Endothelial cell of umbilical vein (primary cell): Measurements from ENCODE around the gene SPPL2B. TPM values are rescaled to one million over a fixed set of nuclear protein-coding genes. Genes with fewer than 3 reads are reported as not detected.

Experiments used
- BruUV-seq: library from RNA; stranded (reverse); fragments of 400-500 nt; replicated peaks from 2 replicates; lab custom pipeline; 2021; lab: Mats Ljungman, UMichigan
- CTCF ChIA-PET: fragments of 300-600, 350-600 bp; sonication (Branson Sonifier 250); formaldehyde crosslinking; loops from one replicate; lab custom pipeline; 2021; ENCODE audit warnings: antibody characterized with exemption, inconsistent platforms; lab: Charles Lee
- POLR2A ChIA-PET: fragments of 300-600, 350-600 bp; sonication (Branson Sonifier 250); formaldehyde crosslinking; loops from one replicate; lab custom pipeline; 2021; ENCODE audit warnings: antibody characterized with exemption, inconsistent platforms; lab: Charles Lee
- DNase-seq: peaks from one replicate; pipeline ENCODE4 v3.0.0-alpha.2; 2011; ENCODE audit warnings: low read depth, low spot score
- FAIRE-seq: peaks from 2 replicates; lab custom pipeline; 2011; peaks lifted over from hg19 to GRCh38; lab: Jason Lieb, UNC
- H2AFZ ChIP-seq: 2 replicates; pipeline ENCODE4 v1.6.0; 2012; ENCODE audit warnings: low read depth, low read length, control low read depth, inconsistent platforms
- H3K27ac ChIP-seq: 2 replicates; pipeline ENCODE4 v1.5.1; 2011; ENCODE audit warnings: low read depth, mild to moderate bottlenecking, control low read depth, low read length, moderate library complexity; ENCODE audit not compliant: insufficient read depth
- H3K27me3 ChIP-seq, 2 experiments: 2 replicates each; pipeline versions ENCODE4 v1.6.0 to v1.6.1; 2011; ENCODE audit warnings: low read length in 2 of 2, mixed read lengths in 1 of 2; ENCODE audit not compliant: control insufficient read depth in 2 of 2, insufficient read depth in 2 of 2
- H3K36me3 ChIP-seq, 2 experiments: 2 replicates in 1 of 2; 3 replicates in 1 of 2; pipeline ENCODE4 v1.5.1; 2011; ENCODE audit warnings: low read length in 2 of 2, mild to moderate bottlenecking in 1 of 2, moderate library complexity in 1 of 2; ENCODE audit not compliant: control insufficient read depth in 2 of 2, insufficient read depth in 2 of 2; ENCODE audit errors: extremely low read depth in 1 of 2
- H3K4me1 ChIP-seq: 3 replicates; pipeline ENCODE4 v1.5.1; 2011; ENCODE audit warnings: mild to moderate bottlenecking, low read length; ENCODE audit not compliant: control insufficient read depth, insufficient read depth; ENCODE audit errors: extremely low read depth
- H3K4me2 ChIP-seq: 2 replicates; pipeline ENCODE4 v1.6.1; 2011; ENCODE audit warnings: low read length, control low read depth, mixed read lengths; ENCODE audit not compliant: insufficient read depth
- H3K4me3 ChIP-seq, 3 experiments: fragments of 200-600 bp in 1 of 3; sonication (generic), shearing (Covaris generic) in 1 of 3; replicated peaks in 1 of 3; 2 replicates each; pipeline ENCODE4 v1.5.1; 2011 to 2016; ENCODE audit warnings: control low read depth in 3 of 3, low read length in 3 of 3, mild to moderate bottlenecking in 2 of 3, inconsistent platforms in 1 of 3, low read depth in 1 of 3, moderate library complexity in 1 of 3; ENCODE audit not compliant: insufficient read depth in 1 of 3
- H3K79me2 ChIP-seq: 2 replicates; pipeline ENCODE4 v1.6.0; 2012; ENCODE audit warnings: low read length, inconsistent platforms; ENCODE audit not compliant: control insufficient read depth, insufficient read depth
- H3K9ac ChIP-seq: replicated peaks from 2 replicates; pipeline ENCODE3; 2011; ENCODE audit warnings: low read length, control low read depth; ENCODE audit not compliant: insufficient read depth; ENCODE audit errors: extremely low read depth
- H3K9me1 ChIP-seq: replicated peaks from 3 replicates; pipeline ENCODE4 v1.6.0; 2011; ENCODE audit warnings: mild to moderate bottlenecking, low read length; ENCODE audit not compliant: control insufficient read depth, insufficient read depth; ENCODE audit errors: extremely low read depth
- H3K9me3 ChIP-seq: replicated peaks from 2 replicates; pipeline ENCODE4 v1.5.1; 2012; ENCODE audit warnings: low read length, inconsistent platforms; ENCODE audit not compliant: control insufficient read depth, insufficient read depth
- H4K20me1 ChIP-seq: replicated peaks from 2 replicates; pipeline ENCODE3; 2011; ENCODE audit warnings: mild to moderate bottlenecking, low read length; ENCODE audit not compliant: control insufficient read depth, insufficient read depth; ENCODE audit errors: extremely low read depth
- EZH2 ChIP-seq: IDR thresholded peaks from 2 replicates; pipeline ENCODE4 v1.6.1; 2012; ENCODE audit warnings: borderline replicate concordance, low read depth, mild to moderate bottlenecking, moderate library complexity, low read length, inconsistent platforms; ENCODE audit not compliant: severe bottlenecking
- FOS ChIP-seq: IDR thresholded peaks from 2 replicates; pipeline ENCODE4 v1.6.1; 2011; ENCODE audit warnings: mild to moderate bottlenecking, low read length, moderate library complexity, borderline replicate concordance; ENCODE audit not compliant: insufficient read depth
- GATA2 ChIP-seq: IDR thresholded peaks from 2 replicates; pipeline ENCODE4 v1.7.0; 2011; ENCODE audit warnings: low read depth, mild to moderate bottlenecking, moderate library complexity, mixed read lengths, low read length; ENCODE audit not compliant: insufficient read length, insufficient read depth
- JUN ChIP-seq: IDR thresholded peaks from 2 replicates; pipeline ENCODE4 v1.6.1; 2011; ENCODE audit warnings: borderline replicate concordance, low read depth; ENCODE audit not compliant: insufficient read length, insufficient read depth
- MYC ChIP-seq: IDR thresholded peaks from one replicate; pipeline ENCODE4 v1.6.1; 2011; ENCODE audit warnings: mild to moderate bottlenecking, low read depth, low read length
- POLR2A ChIP-seq: IDR thresholded peaks from 2 replicates; pipeline ENCODE4 v1.6.1; 2012; ENCODE audit warnings: low read depth, mild to moderate bottlenecking, control low read depth, low read length
- POLR2AphosphoS5 ChIP-seq: IDR thresholded peaks from 2 replicates; pipeline ENCODE4 v1.6.1; 2012; ENCODE audit warnings: low read depth, mild to moderate bottlenecking, control low read depth, low read length, moderate library complexity; ENCODE audit not compliant: insufficient read depth
- dilution Hi-C: fragments of 300-500 bp; cut with MboI; formaldehyde crosslinking; loops from one replicate; pipeline ENCODE4 v1.15.0; 2019; ENCODE audit warnings: low sequenced_read_pairs; ENCODE audit not compliant: extremely low pct_ligation_motif_present
- intact Hi-C: fragments of 100-400 bp; cut with micrococcal nuclease; formaldehyde crosslinking; loops from one replicate; pipeline ENCODE4 v1.10.0; 2022
- polyA plus RNA-seq, 4 experiments: library from polyadenylated mRNA; depleted of rRNA in 3 of 4; stranded (reverse) in 3 of 4; unstranded in 1 of 4; fragments of >200 nt; gene quantifications; 2 replicates each; pipeline versions ENCODE4 v1.2.1 to v1.2.3, GENCODE V29; 2011 to 2012; ENCODE audit warnings: missing spikeins in 1 of 4
- total RNA-seq: library from RNA; stranded (reverse); gene quantifications from 2 replicates; pipeline ENCODE4 v1.2.3, GENCODE V29; 2021
- TF ChIP-seq, protein P1 (sequence below), 2 donors: IDR thresholded peaks; 1 replicate in 1 of 2; 2 replicates in 1 of 2; pipeline ENCODE4 v1.5.1; 2011; ENCODE audit warnings: low read length in 2 of 2, mild to moderate bottlenecking in 2 of 2, moderate library complexity in 2 of 2, control low read depth in 1 of 2, inconsistent platforms in 1 of 2, low read depth in 1 of 2; ENCODE audit not compliant: insufficient read depth in 1 of 2; ENCODE audit errors: extremely low read depth in 1 of 2
- TF ChIP-seq, protein P2 (sequence below): IDR thresholded peaks from 2 replicates; pipeline ENCODE4 v1.6.1; 2011; ENCODE audit not compliant: insufficient read depth, insufficient read length

SPPL2B gene
- total and polyA plus RNA-seq, 2 donors (not counting 3 experiments of a cell fraction or from before 2014, with no cell fraction given): 60.7 to 62.7 TPM

DNA sequence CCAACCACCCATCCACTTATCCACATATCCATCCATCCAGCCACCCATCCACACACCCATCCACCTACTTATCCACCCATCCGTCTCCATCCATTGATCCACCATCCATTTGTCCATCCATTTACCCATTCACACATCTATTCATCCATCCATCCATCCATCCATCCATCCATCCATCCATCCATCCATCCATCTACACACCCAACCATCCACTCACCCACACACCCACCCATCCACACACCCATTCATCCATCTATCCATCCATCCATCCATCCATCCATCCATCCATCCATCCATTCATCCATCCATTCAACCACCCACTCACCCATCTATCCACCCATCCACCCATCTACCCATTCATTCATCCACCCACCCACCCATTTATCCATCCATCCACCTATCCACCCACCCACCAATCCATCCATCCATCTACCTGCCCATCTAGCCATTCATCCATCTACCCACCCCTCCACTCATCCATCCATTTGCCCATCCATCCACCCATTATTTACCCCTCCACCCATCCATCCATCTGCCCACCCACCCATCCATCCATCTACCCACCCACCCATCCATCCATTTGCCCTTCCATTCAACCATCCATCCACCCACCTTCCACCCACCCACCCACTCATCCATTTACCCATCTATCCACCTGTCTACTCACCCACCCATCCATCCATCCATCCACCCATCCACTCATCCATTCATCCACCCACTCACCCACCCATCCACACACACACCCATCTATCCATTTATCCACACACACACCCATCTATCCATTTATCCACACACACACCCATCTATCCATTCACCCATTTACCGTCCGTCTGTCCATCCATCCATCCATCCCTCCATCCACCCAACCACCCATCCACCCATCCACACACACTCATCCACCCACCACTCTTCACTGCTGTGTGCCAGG lies 29.1 kb downstream of the SPPL2B start:
- no peak overlapping the region for H3K9ac ChIP-seq
- TF ChIP-seq, protein P1, sequence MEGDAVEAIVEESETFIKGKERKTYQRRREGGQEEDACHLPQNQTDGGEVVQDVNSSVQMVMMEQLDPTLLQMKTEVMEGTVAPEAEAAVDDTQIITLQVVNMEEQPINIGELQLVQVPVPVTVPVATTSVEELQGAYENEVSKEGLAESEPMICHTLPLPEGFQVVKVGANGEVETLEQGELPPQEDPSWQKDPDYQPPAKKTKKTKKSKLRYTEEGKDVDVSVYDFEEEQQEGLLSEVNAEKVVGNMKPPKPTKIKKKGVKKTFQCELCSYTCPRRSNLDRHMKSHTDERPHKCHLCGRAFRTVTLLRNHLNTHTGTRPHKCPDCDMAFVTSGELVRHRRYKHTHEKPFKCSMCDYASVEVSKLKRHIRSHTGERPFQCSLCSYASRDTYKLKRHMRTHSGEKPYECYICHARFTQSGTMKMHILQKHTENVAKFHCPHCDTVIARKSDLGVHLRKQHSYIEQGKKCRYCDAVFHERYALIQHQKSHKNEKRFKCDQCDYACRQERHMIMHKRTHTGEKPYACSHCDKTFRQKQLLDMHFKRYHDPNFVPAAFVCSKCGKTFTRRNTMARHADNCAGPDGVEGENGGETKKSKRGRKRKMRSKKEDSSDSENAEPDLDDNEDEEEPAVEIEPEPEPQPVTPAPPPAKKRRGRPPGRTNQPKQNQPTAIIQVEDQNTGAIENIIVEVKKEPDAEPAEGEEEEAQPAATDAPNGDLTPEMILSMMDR (IDR thresholded peaks at IDR 0.05; ENCODE audit: extremely low read depth in 1 of 2, insufficient read depth in 1 of 2, low read depth in 1 of 2, low read length in 2 of 2): no peak
- TF ChIP-seq POLR2AphosphoS5 (no peak), FOS (no peak), POLR2A (no peak), GATA2 (no peak), MYC (no peak), JUN (no peak), EZH2 (no peak)
- TF ChIP-seq, protein P2, sequence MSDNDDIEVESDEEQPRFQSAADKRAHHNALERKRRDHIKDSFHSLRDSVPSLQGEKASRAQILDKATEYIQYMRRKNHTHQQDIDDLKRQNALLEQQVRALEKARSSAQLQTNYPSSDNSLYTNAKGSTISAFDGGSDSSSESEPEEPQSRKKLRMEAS: no peak

More for the DNA sequence above, 29.1 kb downstream of the SPPL2B start:
- Histone ChIP-seq H3K9me1 (no peaks in the 10 kb centered on the region), H3K4me1 (no peaks in the 10 kb centered on the region), H3K79me2 (no peaks in the 10 kb centered on the region), H4K20me1 (no peaks in the 10 kb centered on the region), H3K36me3 (peaks cover 0 to 7% of the 10 kb centered on the region in 2 experiments), H3K27me3 (peaks cover 5 to 11% of the 10 kb centered on the region in 2 experiments), H2AFZ (no peak overlapping the region), H3K4me2 (no peak overlapping the region), H3K27ac (no peak overlapping the region), H3K4me3 (no peak overlapping the region), H3K9me3 (no peaks in the 10 kb centered on the region)
- ChIA-PET CTCF (no interaction called here), POLR2A (no interaction called here)
- no TSS peak for BruUV-seq
- dilution Hi-C loops (no loop called here), intact Hi-C loops (no loop called here)
- no peak for DNase-seq
- FAIRE-seq: no peak
